ENCODE measurements around the gene SLCO3A1. TPM values are rescaled to one million over a fixed set of nuclear protein-coding genes. Genes with fewer than 3 reads are reported as not detected.

Gene SLCO3A1
- total RNA-seq, 4 donors from 2014 or later = 10.9 to 18.1 (median 14.2) TPM

DNA sequence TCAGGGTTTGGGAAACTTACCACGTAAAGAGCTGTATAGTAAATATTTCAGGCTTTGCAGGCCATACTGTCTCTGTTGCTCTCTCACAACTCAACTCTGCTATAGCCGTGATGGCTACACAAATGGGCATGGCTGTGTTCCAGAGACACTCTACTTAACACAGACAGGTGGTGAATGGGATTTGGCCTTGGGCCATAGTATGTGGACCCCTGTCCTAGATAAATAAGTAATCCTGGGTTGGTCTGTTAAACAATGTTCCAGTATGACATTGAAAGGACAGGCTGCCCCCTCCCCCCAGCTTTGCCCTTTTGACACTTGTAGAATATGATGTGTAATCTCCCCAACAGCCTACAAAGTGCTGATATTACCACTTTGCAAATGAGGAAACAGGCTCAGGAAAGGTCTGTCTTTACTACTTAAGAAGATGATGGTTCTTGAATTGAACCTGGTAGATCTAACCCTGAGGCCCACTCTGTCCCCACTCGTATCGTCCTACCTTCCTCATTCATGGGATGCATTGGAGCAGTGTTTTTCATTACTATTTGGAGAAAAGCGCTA, 38.4 kb downstream of the SLCO3A1 start:
- H3K4me1 ChIP-seq = peaks cover 6 to 90% (median 56%) of the 10 kb centered on the region in 3 donors
- H3K27me3 ChIP-seq = no peaks in the 10 kb centered on the region
- no peaks in the 10 kb centered on the region for H3K36me3 ChIP-seq
- DNase-seq = no peak
- TF ChIP-seq POLR2A (IDR thresholded peaks at IDR 0.05) = no peak
- TF ChIP-seq, protein P1, sequence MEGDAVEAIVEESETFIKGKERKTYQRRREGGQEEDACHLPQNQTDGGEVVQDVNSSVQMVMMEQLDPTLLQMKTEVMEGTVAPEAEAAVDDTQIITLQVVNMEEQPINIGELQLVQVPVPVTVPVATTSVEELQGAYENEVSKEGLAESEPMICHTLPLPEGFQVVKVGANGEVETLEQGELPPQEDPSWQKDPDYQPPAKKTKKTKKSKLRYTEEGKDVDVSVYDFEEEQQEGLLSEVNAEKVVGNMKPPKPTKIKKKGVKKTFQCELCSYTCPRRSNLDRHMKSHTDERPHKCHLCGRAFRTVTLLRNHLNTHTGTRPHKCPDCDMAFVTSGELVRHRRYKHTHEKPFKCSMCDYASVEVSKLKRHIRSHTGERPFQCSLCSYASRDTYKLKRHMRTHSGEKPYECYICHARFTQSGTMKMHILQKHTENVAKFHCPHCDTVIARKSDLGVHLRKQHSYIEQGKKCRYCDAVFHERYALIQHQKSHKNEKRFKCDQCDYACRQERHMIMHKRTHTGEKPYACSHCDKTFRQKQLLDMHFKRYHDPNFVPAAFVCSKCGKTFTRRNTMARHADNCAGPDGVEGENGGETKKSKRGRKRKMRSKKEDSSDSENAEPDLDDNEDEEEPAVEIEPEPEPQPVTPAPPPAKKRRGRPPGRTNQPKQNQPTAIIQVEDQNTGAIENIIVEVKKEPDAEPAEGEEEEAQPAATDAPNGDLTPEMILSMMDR (IDR thresholded peaks at IDR 0.05) = no peak
- 91 to 95% methylated on average over 5 of the region's 5 CpGs for WGBS, 2 donors
- no peaks in the 10 kb centered on the region for H3K9me3 ChIP-seq
- H3K4me3 ChIP-seq = no peak overlapping the region
- intact Hi-C loops (cut with DNase I) = no loop called here
- H3K27ac ChIP-seq = peak overlapping the region in 2 of 4 donors; percentile 75 to 77

DNA sequence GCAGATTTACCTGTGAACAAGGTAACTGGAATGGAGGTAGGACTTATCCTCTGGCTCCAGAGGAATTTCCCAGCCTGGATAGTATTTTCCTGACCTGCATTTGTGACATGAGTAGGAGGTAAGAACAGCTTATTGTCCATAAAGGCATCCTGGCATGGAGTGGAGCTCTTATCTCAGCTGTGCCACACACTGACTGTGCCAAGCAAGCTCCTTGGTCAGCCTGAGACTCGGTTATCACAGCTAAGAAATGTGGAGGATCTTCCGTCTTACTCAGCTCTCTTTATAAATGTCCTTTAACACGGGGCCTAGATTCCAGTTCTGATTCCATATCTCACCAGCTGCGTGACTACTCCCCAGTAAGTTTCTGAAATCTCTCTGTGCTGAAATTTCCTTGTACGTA, 38.9 kb downstream of the SLCO3A1 start:
- H3K27ac ChIP-seq = peak overlapping the region in 1 of 4 donors; percentile 2
- no peak overlapping the region for H3K4me3 ChIP-seq
- H3K4me1 ChIP-seq = peaks cover 5 to 90% (median 56%) of the 10 kb centered on the region in 3 donors
- H3K36me3 ChIP-seq = no peaks in the 10 kb centered on the region
- no peak for TF ChIP-seq POLR2A (IDR thresholded peaks at IDR 0.05)
- TF ChIP-seq, protein P1 (IDR thresholded peaks at IDR 0.05) = no peak
- intact Hi-C loops (cut with DNase I) = no loop called here
- no peaks in the 10 kb centered on the region for H3K27me3 ChIP-seq
- 89 to 97% methylated on average over 5 of the region's 5 CpGs for WGBS, 2 donors
- DNase-seq = no peak
- H3K9me3 ChIP-seq = no peaks in the 10 kb centered on the region

DNA sequence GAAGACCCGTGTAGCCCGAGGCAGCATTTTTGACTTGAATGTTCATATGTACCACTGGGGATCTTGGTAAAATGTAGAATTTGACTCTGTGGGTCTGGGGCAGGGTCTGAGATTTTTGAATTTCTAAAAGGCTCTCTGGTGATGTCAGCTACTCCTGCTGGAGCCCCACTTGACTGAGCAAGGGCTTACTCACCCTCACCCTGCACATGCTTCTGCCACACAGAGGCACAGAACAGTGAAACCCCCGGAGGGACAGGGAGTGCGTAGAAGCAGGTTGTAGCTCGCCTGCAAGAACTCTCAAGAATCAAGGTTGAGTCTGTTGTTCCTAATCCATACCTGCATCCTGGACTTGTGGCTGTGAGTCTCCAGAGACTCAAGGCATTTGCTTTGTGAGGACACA, 41.1 kb downstream of the SLCO3A1 start:
- Histone ChIP-seq H3K36me3 (no peaks in the 10 kb centered on the region), H3K9me3 (no peaks in the 10 kb centered on the region), H3K4me1 (peaks cover 4 to 78% (median 51%) of the 10 kb centered on the region in 3 donors), H3K27ac (peak overlapping the region; percentile 60 to 84 (median 78)), H3K27me3 (no peaks in the 10 kb centered on the region), H3K4me3 (no peak overlapping the region)
- no peak for DNase-seq
- WGBS, 2 donors = 37 to 40% methylated on average over 5 of the region's 5 CpGs
- TF ChIP-seq, protein P1 (IDR thresholded peaks at IDR 0.05) = no peak
- TF ChIP-seq POLR2A (IDR thresholded peaks at IDR 0.05) = no peak
- intact Hi-C loops (cut with DNase I) = no loop called here

DNA sequence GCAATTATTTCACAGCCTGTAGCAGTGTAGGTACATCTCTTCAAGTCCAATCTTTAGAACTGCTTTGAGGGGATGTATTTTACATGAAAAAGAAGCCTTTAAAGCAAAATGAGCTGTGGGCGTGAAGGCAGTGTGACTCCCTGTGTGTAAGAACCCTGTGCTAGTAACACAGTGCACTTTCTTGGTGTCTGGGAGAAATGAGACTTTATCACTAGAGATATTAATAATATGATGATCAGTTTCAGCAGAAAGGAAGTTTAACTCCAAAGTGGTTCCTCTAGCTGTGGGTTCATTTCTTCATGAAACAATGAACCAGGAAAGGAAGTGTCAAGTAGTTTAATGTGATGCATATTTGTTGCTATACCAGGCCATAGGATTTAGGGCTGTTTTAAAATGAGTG, 41.5 kb downstream of the SLCO3A1 start:
- DNase-seq = no peak
- TF ChIP-seq POLR2A (IDR thresholded peaks at IDR 0.05) = no peak
- TF ChIP-seq, protein P1 (IDR thresholded peaks at IDR 0.05) = no peak
- H3K36me3 ChIP-seq = no peaks in the 10 kb centered on the region
- peaks cover 4 to 73% (median 50%) of the 10 kb centered on the region in 3 donors for H3K4me1 ChIP-seq
- no peak overlapping the region for H3K4me3 ChIP-seq
- intact Hi-C loops (cut with DNase I) = no loop called here
- peak overlapping the region; percentile 60 to 84 (median 78) for H3K27ac ChIP-seq
- 20 to 75% methylated on average over 1 of the region's 1 CpG for WGBS, 2 donors
- H3K9me3 ChIP-seq = no peaks in the 10 kb centered on the region
- no peaks in the 10 kb centered on the region for H3K27me3 ChIP-seq

DNA sequence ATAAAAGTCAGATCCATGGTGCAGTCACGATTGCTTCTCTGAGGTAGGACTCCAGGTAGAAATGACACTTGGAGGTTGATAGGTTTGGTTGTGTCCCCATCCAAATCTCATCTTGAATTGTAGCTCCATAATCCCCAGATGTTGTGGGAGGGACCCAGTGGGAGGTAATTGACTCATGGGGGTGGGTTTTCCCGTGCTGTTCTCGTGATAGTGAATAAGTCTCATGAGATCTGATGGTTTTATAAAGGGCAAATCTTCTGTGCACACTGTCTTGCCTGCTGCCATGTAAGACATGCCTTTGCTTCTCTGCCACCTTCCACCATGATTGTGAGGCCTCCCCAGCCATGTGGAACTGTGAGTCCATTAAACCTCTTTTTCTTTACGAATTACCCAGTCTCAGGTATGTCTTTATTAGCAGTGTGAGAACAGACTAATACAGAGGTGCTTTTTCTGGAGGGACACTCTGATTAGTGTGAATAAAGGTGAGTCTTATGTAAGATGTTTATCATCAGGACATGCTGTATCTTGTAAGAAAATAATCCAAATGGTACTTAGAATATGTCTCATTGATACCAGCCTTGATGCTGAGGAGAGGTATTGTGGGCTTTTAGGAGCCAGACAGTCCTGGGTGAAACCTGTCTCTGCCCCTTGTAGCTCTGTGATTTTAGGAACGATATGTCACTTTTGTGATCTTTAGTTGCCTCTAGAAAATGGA, 43.0 kb downstream of the SLCO3A1 start:
- Histone ChIP-seq H3K9me3 (no peaks in the 10 kb centered on the region), H3K36me3 (no peaks in the 10 kb centered on the region), H3K4me1 (peaks cover 4 to 59% (median 37%) of the 10 kb centered on the region in 3 donors), H3K27me3 (no peaks in the 10 kb centered on the region), H3K4me3 (no peak overlapping the region), H3K27ac (peak overlapping the region; percentile 31 to 84 (median 78))
- intact Hi-C loops (cut with DNase I) = no loop called here
- no peak for TF ChIP-seq POLR2A (IDR thresholded peaks at IDR 0.05)
- TF ChIP-seq, protein P1 (IDR thresholded peaks at IDR 0.05) = no peak
- no peak for DNase-seq
- 51 to 61% methylated on average over 5 of the region's 5 CpGs for WGBS, 2 donors
